ENCODE results near the gene LHB.

The LHB gene

DNA sequence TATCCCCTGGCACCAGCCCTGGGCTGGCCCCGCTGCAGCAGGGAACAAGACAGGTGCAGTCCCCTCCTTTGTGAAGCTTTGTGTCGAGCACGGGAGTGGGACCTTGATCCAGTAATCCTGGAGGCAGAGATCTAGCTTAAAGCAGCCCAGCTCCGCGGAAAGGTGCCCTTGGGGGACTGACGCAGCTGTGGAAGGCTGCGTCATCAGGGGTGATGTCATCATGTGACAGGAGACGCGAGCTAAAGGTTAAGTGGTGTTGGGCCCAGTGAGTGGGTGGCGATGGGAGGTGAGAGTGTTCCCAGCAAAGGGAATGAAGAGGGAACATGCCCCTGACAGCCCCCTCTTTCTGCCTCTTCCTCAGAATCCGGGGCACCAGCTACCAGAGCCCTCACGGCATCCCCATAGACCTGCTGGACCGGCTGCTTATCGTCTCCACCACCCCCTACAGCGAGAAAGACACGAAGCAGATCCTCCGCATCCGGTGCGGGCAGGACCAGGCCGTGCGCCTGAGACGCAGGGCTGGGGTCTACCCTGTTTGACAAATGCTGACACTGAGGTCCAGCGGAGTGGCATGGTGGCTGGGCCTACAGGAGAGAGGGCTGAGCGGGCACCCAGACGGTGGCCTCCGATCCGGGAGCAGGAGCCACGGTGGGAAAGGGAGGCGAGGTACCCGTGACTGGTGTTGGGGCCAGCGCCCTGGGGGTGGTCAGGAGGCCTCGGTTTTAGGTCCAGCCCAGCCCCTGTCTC is 2.6 kb downstream of the LHB start:
- no peak for TF ChIP-seq EP300 (IDR thresholded peaks at IDR 0.05; ENCODE audit: borderline replicate concordance)
- no peak for TF ChIP-seq NFIC (IDR thresholded peaks at IDR 0.05)

DNA sequence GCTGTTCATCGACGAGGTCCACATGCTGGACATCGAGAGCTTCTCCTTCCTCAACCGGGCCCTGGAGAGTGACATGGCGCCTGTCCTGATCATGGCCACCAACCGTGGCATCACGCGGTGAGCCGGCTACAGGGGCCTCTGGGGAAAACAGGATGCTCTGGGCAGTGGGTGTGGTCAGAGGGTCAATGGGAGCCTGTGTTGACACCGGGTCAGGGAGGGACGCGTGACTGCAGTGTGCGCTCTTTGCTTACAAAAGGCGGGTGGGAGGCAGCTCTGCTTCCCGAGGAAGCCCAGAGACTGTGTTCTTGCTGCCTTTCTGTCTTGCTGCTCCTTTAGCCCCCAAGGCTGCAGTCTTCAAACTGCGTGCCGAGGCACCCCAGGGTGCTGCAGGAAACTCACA is 5.7 kb downstream of the LHB start:
- TF ChIP-seq FOXM1 (IDR thresholded peaks at IDR 0.05; ENCODE audit: borderline replicate concordance, low read depth) (no peak), ZBTB7A (IDR thresholded peaks at IDR 0.05; ENCODE audit: low read depth) (no peak), EP300 (IDR thresholded peaks at IDR 0.05; ENCODE audit: borderline replicate concordance) (no peak), TEAD4 (IDR thresholded peaks at IDR 0.05) (no peak), YY1 (IDR thresholded peaks at IDR 0.05; ENCODE audit: low read depth) (no peak), EGR1 (IDR thresholded peaks at IDR 0.05) (no peak), TAF1 (IDR thresholded peaks at IDR 0.05; ENCODE audit: low read depth) (no peak), CREB1 (IDR thresholded peaks at IDR 0.05; ENCODE audit: low read depth) (no peak), NFIC (IDR thresholded peaks at IDR 0.05) (no peak), CEBPB (IDR thresholded peaks at IDR 0.05) (no peak), RAD21 (IDR thresholded peaks at IDR 0.05; ENCODE audit: low read depth) (no peak)
- TF ChIP-seq, protein P1, sequence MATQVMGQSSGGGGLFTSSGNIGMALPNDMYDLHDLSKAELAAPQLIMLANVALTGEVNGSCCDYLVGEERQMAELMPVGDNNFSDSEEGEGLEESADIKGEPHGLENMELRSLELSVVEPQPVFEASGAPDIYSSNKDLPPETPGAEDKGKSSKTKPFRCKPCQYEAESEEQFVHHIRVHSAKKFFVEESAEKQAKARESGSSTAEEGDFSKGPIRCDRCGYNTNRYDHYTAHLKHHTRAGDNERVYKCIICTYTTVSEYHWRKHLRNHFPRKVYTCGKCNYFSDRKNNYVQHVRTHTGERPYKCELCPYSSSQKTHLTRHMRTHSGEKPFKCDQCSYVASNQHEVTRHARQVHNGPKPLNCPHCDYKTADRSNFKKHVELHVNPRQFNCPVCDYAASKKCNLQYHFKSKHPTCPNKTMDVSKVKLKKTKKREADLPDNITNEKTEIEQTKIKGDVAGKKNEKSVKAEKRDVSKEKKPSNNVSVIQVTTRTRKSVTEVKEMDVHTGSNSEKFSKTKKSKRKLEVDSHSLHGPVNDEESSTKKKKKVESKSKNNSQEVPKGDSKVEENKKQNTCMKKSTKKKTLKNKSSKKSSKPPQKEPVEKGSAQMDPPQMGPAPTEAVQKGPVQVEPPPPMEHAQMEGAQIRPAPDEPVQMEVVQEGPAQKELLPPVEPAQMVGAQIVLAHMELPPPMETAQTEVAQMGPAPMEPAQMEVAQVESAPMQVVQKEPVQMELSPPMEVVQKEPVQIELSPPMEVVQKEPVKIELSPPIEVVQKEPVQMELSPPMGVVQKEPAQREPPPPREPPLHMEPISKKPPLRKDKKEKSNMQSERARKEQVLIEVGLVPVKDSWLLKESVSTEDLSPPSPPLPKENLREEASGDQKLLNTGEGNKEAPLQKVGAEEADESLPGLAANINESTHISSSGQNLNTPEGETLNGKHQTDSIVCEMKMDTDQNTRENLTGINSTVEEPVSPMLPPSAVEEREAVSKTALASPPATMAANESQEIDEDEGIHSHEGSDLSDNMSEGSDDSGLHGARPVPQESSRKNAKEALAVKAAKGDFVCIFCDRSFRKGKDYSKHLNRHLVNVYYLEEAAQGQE (IDR thresholded peaks at IDR 0.05; ENCODE audit: low read depth), result no peak
- TF ChIP-seq, protein P2, sequence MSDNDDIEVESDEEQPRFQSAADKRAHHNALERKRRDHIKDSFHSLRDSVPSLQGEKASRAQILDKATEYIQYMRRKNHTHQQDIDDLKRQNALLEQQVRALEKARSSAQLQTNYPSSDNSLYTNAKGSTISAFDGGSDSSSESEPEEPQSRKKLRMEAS (IDR thresholded peaks at IDR 0.05), result no peak

DNA sequence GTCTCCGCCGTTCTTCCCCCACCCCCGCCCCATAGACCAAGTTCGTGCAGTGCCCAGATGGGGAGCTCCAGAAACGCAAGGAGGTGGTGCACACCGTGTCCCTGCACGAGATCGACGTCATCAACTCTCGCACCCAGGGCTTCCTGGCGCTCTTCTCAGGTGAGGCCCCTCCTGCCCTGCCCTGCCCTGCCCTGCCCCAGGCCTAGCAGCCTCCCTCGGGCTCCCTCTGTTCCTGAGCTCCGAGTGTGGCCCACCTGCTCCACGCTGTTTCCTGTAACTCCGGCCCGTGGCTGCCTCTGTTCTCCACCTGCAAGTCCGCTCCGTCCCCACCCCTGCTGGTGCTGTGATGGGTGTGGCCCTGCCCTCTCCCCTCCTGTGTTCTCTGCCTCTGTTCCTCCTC is 6.4 kb downstream of the LHB start:
- TF ChIP-seq RAD21 (IDR thresholded peaks at IDR 0.05; ENCODE audit: low read depth), result no peak
- TF ChIP-seq FOXM1 (IDR thresholded peaks at IDR 0.05; ENCODE audit: borderline replicate concordance, low read depth), result no peak
- no peak for TF ChIP-seq CEBPB (IDR thresholded peaks at IDR 0.05)
- TF ChIP-seq CREB1 (IDR thresholded peaks at IDR 0.05; ENCODE audit: low read depth), result no peak
- no peak for TF ChIP-seq EGR1 (IDR thresholded peaks at IDR 0.05)
- no peak for TF ChIP-seq TCF12 (IDR thresholded peaks at IDR 0.05; ENCODE audit: low read depth)
- TF ChIP-seq, protein P2 (IDR thresholded peaks at IDR 0.05), result no peak
- no peak for TF ChIP-seq TEAD4 (IDR thresholded peaks at IDR 0.05)
- no peak for TF ChIP-seq YY1 (IDR thresholded peaks at IDR 0.05; ENCODE audit: low read depth)
- TF ChIP-seq, protein P3, sequence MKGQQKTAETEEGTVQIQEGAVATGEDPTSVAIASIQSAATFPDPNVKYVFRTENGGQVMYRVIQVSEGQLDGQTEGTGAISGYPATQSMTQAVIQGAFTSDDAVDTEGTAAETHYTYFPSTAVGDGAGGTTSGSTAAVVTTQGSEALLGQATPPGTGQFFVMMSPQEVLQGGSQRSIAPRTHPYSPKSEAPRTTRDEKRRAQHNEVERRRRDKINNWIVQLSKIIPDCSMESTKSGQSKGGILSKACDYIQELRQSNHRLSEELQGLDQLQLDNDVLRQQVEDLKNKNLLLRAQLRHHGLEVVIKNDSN (IDR thresholded peaks at IDR 0.05), result no peak
- TF ChIP-seq EP300 (IDR thresholded peaks at IDR 0.05; ENCODE audit: borderline replicate concordance), result no peak
- no peak for TF ChIP-seq NFIC (IDR thresholded peaks at IDR 0.05)

DNA sequence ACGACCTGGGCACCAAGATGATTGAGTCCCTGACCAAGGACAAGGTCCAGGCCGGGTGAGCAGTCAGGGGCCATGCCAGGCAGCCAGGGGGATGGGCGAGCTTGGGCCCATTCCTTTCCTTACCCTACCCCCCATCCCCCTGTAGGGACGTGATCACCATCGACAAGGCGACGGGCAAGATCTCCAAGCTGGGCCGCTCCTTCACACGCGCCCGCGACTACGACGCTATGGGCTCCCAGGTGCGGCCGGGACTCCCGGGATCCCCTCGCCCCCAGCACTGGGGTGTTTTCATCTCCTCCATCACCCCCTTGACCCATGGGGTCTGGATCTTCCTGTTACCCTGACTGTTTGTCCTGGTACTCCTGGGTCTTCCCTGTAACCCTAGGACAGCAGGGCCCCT is 7.1 kb downstream of the LHB start:
- TF ChIP-seq TCF12 (IDR thresholded peaks at IDR 0.05; ENCODE audit: low read depth) (no peak), FOXM1 (IDR thresholded peaks at IDR 0.05; ENCODE audit: borderline replicate concordance, low read depth) (no peak), TAF1 (IDR thresholded peaks at IDR 0.05; ENCODE audit: low read depth) (no peak), YY1 (IDR thresholded peaks at IDR 0.05; ENCODE audit: low read depth) (no peak), NFIC (IDR thresholded peaks at IDR 0.05) (no peak), CEBPB (IDR thresholded peaks at IDR 0.05) (no peak), EP300 (IDR thresholded peaks at IDR 0.05; ENCODE audit: borderline replicate concordance) (no peak), RAD21 (IDR thresholded peaks at IDR 0.05; ENCODE audit: low read depth) (no peak), ZBTB7A (IDR thresholded peaks at IDR 0.05; ENCODE audit: low read depth) (no peak), EGR1 (IDR thresholded peaks at IDR 0.05) (no peak), TEAD4 (IDR thresholded peaks at IDR 0.05) (no peak), CREB1 (IDR thresholded peaks at IDR 0.05; ENCODE audit: low read depth) (no peak)
- TF ChIP-seq, protein P1 (IDR thresholded peaks at IDR 0.05; ENCODE audit: low read depth), result no peak
- TF ChIP-seq, protein P3 (IDR thresholded peaks at IDR 0.05), result no peak
- TF ChIP-seq, protein P2 (IDR thresholded peaks at IDR 0.05), result no peak

DNA sequence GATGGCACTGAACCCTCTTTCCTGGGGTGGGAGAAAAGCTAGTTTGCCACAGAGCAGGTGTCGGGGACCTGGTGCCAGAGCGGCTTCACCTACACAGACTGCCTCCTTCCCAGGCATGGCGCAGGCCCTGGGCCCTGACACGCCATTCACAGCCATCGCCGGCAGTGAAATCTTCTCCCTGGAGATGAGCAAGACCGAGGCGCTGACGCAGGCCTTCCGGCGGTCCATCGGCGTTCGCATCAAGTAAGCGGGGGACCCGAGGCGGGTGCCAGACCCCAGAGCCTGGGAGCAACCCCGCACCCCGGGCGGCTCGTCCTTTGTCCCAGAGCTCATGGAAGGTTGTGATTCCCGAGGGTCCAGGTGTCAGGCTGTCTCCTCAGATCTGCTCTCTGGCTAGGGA is 10.0 kb downstream of the LHB start:
- TF ChIP-seq TCF12 (IDR thresholded peaks at IDR 0.05; ENCODE audit: low read depth), result no peak
- TF ChIP-seq NFIC (IDR thresholded peaks at IDR 0.05), result no peak
- no peak for TF ChIP-seq ZBTB7A (IDR thresholded peaks at IDR 0.05; ENCODE audit: low read depth)
- no peak for TF ChIP-seq EGR1 (IDR thresholded peaks at IDR 0.05)
- TF ChIP-seq TEAD4 (IDR thresholded peaks at IDR 0.05), result no peak
- no peak for TF ChIP-seq TAF1 (IDR thresholded peaks at IDR 0.05; ENCODE audit: low read depth)
- TF ChIP-seq EP300 (IDR thresholded peaks at IDR 0.05; ENCODE audit: borderline replicate concordance), result no peak
- TF ChIP-seq, protein P1 (IDR thresholded peaks at IDR 0.05; ENCODE audit: low read depth), result no peak
- TF ChIP-seq YY1 (IDR thresholded peaks at IDR 0.05; ENCODE audit: low read depth), result no peak
- no peak for TF ChIP-seq CEBPB (IDR thresholded peaks at IDR 0.05)
- TF ChIP-seq, protein P3 (IDR thresholded peaks at IDR 0.05), result no peak
- TF ChIP-seq, protein P2 (IDR thresholded peaks at IDR 0.05), result no peak
- TF ChIP-seq FOXM1 (IDR thresholded peaks at IDR 0.05; ENCODE audit: borderline replicate concordance, low read depth), result no peak
- no peak for TF ChIP-seq RAD21 (IDR thresholded peaks at IDR 0.05; ENCODE audit: low read depth)
- no peak for TF ChIP-seq CREB1 (IDR thresholded peaks at IDR 0.05; ENCODE audit: low read depth)
